ENCODE results near the gene ALKBH1. TPM values are rescaled to one million over a fixed set of nuclear protein-coding genes. Genes with fewer than 3 reads are reported as not detected.

Gene ALKBH1
- polyA plus RNA-seq, 1 donor, result 13.3 TPM

Other genes with a start within 250 kb of the ALKBH1 start
- gene AHSA1, start 249.9 kb downstream of the ALKBH1 start, polyA plus RNA-seq (ENCODE audit: insufficient read length), result 109 TPM
- gene ISM2, start 209.2 kb downstream of the ALKBH1 start, polyA plus RNA-seq (ENCODE audit: insufficient read length), result 0.10 TPM
- 20.3 TPM for gene SPTLC2, start 91.4 kb downstream of the ALKBH1 start, polyA plus RNA-seq (ENCODE audit: insufficient read length)
- gene SLIRP, start 80 bp upstream of the ALKBH1 start, polyA plus RNA-seq (ENCODE audit: insufficient read length), result 63.4 TPM
- 52.5 TPM for gene SNW1, start 53.1 kb upstream of the ALKBH1 start, polyA plus RNA-seq (ENCODE audit: insufficient read length)
- gene ADCK1, start 92.1 kb upstream of the ALKBH1 start, polyA plus RNA-seq (ENCODE audit: insufficient read length), result 8.4 TPM

Data from hindlimb muscle (tissue), 1 donor.